GM10266 (cell line): Measurements from ENCODE around the gene ROBO1.

Experiments used
- DNase-seq: peaks from one replicate; pipeline ENCODE4 v3.0.0; 2012; ENCODE audit errors: extremely low spot score
- CTCF ChIP-seq: IDR thresholded peaks from 2 replicates; pipeline ENCODE4 v1.5.1; 2012; ENCODE audit warnings: mild to moderate bottlenecking, low read depth; ENCODE audit not compliant: control insufficient read depth, insufficient read depth; ENCODE audit errors: missing control alignments

Gene ROBO1

GRCh38 chr3:79773291-79773690, 5.5 kb upstream of the ROBO1 start:
- no peak for TF ChIP-seq CTCF
- DNase-seq, result no peak

- no peak for TF ChIP-seq CTCF
- DNase-seq, result no peak
Measured at GRCh38 chr3:79769229-79769628, 1.4 kb upstream of the ROBO1 start.

- no peak for TF ChIP-seq CTCF
- DNase-seq, result no peak
Measured at GRCh38 chr3:79767194-79767904, 449 bp downstream of the ROBO1 start.

- TF ChIP-seq CTCF, result no peak
- no peak for DNase-seq
Measured at GRCh38 chr3:79766496-79767193, 1.2 kb downstream of the ROBO1 start.

DNA sequence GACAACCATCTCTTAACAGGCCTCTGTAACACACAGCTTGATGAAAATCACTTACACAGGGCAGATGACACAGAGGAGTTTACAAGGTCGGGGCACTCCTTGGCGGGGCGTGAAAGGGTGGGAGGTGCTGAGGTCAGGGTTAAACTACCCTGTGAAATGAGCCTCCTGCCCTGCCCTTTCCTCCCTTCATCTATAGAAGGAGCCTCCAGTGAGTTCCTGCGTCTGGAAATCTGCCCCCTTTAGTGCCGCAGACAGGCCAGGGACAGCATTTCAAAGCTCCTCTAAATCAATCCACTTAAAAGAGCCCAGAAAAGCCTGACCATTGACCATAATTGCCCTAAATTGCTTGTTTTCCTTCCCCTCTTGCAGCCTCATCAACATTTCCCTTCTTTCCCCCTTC, 1.9 kb downstream of the ROBO1 start:
- no peak for TF ChIP-seq CTCF
- DNase-seq, result peak; percentile 5

- no peak for DNase-seq
- no peak for TF ChIP-seq CTCF
Measured at GRCh38 chr3:79761441-79761840, 6.4 kb downstream of the ROBO1 start.

- no peak for DNase-seq
- no peak for TF ChIP-seq CTCF
Measured at GRCh38 chr3:79751703-79752102, 16.1 kb downstream of the ROBO1 start.
